ENCODE measurements around the gene NR2F1.

NR2F1 gene

DNA sequence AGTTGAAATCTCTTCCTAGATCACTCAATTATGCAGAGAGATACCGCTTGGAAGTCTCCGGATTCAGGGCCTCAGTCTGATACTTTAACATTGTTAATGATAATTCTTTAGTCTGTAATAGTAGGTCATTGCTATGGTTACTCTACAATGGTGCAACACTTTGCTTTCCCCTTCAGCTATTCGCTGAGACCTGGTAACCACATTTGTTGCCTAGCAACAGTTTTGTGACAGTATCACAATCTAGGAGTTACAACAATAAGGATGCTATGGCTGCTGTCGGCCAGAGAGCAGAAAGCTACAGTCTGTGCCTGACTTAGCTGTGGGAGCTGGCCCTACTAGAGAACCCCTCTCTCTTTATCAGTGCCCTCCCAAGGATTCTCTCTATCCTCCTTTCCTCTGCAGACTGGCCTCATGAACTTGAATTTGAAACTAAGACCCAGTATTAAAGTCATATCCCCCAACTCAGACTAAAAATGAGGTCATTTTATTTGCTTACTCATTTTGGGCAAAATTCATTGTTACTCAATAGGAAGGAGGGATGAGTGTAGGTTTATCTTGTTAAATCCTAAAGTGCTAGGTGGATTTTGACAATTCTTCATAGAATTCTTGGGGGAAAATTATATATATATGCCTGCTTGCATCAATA is 39.3 kb downstream of the NR2F1 start:
- DNase-seq (ENCODE audit: low spot score) = no peak
- TF ChIP-seq, protein P1, sequence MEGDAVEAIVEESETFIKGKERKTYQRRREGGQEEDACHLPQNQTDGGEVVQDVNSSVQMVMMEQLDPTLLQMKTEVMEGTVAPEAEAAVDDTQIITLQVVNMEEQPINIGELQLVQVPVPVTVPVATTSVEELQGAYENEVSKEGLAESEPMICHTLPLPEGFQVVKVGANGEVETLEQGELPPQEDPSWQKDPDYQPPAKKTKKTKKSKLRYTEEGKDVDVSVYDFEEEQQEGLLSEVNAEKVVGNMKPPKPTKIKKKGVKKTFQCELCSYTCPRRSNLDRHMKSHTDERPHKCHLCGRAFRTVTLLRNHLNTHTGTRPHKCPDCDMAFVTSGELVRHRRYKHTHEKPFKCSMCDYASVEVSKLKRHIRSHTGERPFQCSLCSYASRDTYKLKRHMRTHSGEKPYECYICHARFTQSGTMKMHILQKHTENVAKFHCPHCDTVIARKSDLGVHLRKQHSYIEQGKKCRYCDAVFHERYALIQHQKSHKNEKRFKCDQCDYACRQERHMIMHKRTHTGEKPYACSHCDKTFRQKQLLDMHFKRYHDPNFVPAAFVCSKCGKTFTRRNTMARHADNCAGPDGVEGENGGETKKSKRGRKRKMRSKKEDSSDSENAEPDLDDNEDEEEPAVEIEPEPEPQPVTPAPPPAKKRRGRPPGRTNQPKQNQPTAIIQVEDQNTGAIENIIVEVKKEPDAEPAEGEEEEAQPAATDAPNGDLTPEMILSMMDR (IDR thresholded peaks at IDR 0.05; ENCODE audit: extremely low read depth, missing control alignments) = no peak

DNA sequence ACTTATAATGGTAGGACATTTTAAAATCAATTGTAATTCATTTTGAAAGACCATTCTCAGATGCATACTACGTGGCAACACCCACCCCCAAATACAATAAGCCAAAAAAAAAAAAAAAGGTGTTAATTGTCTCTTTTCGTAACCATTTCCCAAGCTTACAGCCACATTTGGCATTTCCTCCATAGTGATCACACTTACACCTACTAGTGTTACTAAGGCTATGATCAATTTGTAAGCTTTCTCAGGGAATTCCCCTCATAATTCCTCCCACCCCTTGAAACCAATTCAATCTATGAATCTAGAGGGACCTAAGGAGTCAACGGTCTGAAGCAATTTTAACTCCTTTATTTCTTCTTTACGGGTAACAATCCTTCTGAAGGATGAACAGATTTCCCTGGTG is 40.1 kb downstream of the NR2F1 start:
- DNase-seq (ENCODE audit: low spot score) = no peak
- TF ChIP-seq, protein P1 (IDR thresholded peaks at IDR 0.05; ENCODE audit: extremely low read depth, missing control alignments) = no peak

DNA sequence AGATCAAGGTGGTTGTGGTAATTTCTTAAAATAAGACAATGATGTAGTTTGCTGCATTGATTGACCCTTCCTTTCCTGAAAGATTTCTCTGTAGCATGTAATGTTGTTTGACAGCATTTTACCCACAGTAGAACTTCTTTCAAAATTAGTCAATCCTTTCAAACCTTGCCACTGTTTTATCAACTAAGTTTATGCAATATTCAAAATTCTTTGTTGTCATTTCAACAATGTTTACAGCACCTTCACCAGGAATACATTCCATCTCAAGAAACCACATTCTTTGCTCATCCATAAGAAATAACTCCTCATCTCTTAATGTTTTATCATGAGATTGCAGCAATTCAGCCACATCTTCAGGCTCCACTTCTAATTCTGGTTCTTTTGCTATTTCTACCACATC is 43.8 kb downstream of the NR2F1 start:
- TF ChIP-seq, protein P1 (IDR thresholded peaks at IDR 0.05; ENCODE audit: extremely low read depth, missing control alignments) = no peak
- DNase-seq (ENCODE audit: low spot score) = no peak

DNA sequence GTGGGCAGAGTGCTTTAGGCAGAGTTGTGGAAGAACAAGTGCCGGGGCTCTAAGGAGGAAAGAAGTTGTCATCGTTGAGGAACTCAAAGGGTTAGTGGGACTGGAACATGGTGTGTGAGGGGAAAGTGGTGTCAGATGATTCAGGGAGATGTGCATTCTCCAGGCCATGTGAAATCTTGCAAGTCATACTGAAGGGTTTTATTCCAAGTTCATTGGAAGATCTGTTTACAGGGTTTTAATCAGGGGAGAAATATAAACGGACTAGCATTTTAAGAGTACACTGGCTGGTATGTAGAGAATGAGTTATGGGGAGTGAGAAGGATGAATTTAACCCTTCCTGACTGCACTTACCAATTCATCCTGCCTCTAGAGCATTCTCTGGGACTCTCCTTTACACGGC is 49.3 kb downstream of the NR2F1 start:
- DNase-seq (ENCODE audit: low spot score) = no peak
- TF ChIP-seq, protein P1 (IDR thresholded peaks at IDR 0.05; ENCODE audit: extremely low read depth, missing control alignments) = no peak

DNA sequence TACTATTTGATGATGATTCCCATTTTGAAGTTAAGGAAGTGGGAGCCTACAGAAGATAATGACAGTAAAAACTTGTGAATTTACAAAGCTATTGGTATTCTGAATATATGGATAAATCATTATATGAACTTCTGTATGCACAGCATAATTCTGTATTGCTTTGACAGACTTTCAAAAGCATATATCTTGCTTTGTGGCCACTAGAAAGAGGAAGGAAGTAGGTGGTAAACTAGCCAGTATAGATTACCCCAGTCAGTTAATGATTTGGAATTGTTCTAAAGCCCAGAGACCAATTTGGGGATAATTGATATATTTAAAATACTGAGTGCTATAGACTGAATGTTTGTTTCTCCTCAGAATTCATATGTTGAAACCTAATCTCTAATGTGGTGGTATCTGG is 53.0 kb downstream of the NR2F1 start:
- TF ChIP-seq, protein P1 (IDR thresholded peaks at IDR 0.05; ENCODE audit: extremely low read depth, missing control alignments) = no peak
- DNase-seq (ENCODE audit: low spot score) = no peak

DNA sequence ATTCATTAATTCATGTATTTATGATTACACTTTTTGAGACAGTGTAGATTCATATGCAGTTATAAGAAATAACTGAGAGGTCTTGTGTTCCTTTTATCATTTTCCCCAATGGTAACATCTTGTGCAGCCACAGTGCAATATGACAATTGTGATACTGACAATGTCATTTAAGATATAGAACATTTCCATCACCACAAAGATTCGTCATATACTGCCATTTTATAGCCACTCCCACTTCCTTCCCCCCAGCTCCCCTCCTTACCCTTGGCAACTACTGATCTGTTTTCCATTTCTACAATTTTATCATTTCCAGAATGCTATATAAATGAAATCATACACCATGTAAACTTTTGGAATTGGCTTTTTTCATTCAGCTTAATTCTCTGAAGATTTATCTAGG is 53.8 kb downstream of the NR2F1 start:
- TF ChIP-seq, protein P1 (IDR thresholded peaks at IDR 0.05; ENCODE audit: extremely low read depth, missing control alignments) = no peak
- no peak for DNase-seq (ENCODE audit: low spot score)

DNA sequence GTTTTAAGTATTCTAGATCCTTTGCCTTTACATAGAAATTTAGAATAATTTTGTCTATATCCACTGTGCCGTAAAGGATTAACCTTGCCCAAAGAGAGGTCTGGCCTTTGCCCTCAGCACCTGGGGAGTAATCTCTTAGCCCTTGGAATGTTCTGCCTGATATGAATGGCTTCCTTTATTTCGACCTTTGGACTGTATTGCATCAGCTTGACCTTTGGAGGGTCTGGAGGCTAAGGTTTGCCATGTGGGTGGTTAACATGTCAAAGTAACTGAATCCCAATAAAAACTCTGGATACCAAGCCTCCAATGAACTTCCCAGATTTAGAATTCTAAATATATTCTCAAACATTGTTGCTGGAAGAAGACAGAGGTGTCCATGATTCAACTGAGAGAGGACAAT is 54.7 kb downstream of the NR2F1 start:
- no peak for DNase-seq (ENCODE audit: low spot score)
- TF ChIP-seq, protein P1 (IDR thresholded peaks at IDR 0.05; ENCODE audit: extremely low read depth, missing control alignments) = no peak

All from GM20000 (cell line).